ENCODE results near the gene RPP14. TPM values are rescaled to one million over a fixed set of nuclear protein-coding genes. Genes with fewer than 3 reads are reported as not detected.

Gene RPP14
- total and polyA plus RNA-seq, 2 of the 4 experiments (the other 2 are of a cell fraction), result 6.6 to 7.8 TPM

GRCh38 chr3:58355179-58355578 lies 49.1 kb downstream of the RPP14 start:
- Histone ChIP-seq H3K9me1 (ENCODE audit: insufficient read depth, low read length) (peaks cover 23% of the 10 kb centered on the region), H4K20me1 (ENCODE audit: insufficient read depth, low read length) (peaks cover 24% of the 10 kb centered on the region; the same call in 1 of the 2 replicates), H3K4ac (ENCODE audit: low read depth, low read length) (no peak overlapping the region), H3K4me1 (ENCODE audit: control insufficient read depth, insufficient read depth, low read length) (peaks cover 18% of the 10 kb centered on the region), H2AK5ac (ENCODE audit: low read depth, low read length) (no peak overlapping the region), H3K27me3 (ENCODE audit: control insufficient read depth, insufficient read depth, low read length) (no peaks in the 10 kb centered on the region), H3K4me2 (ENCODE audit: low read depth, low read length) (no peak overlapping the region), H2BK120ac (ENCODE audit: low read depth, low read length) (no peak overlapping the region), H2AFZ (replicated peaks; ENCODE audit: low read length, poor library complexity) (no peak overlapping the region), H3K36me3 (ENCODE audit: control insufficient read depth, insufficient read depth, low read length) (peaks cover 4% of the 10 kb centered on the region; the same call in 1 of the 2 replicates), H3K14ac (replicated peaks; ENCODE audit: low read depth, low read length) (no peak overlapping the region), H2AK9ac (replicated peaks; ENCODE audit: low read depth, low read length, poor library complexity) (no peak overlapping the region), H3K4me3 (ENCODE audit: insufficient read depth, low read depth, low read length) (no peak overlapping the region), H4K5ac (ENCODE audit: low read depth, low read length) (no peak overlapping the region), H2BK15ac (ENCODE audit: low read depth, low read length) (no peak overlapping the region), H2BK5ac (ENCODE audit: low read depth, low read length, poor library complexity, severe bottlenecking) (no peak overlapping the region), H3K23ac (ENCODE audit: low read depth, low read length) (no peak overlapping the region), H3K9me3 (ENCODE audit: control insufficient read depth, insufficient read depth, low read length) (no peaks in the 10 kb centered on the region), H3K9ac (ENCODE audit: low read depth, low read length) (no peak overlapping the region), H2BK20ac (ENCODE audit: low read depth, low read length) (no peak overlapping the region), H3K18ac (ENCODE audit: low read depth, low read length) (no peak overlapping the region), H4K91ac (ENCODE audit: insufficient read depth, low read depth, low read length) (no peak overlapping the region), H3K27ac (ENCODE audit: insufficient read depth, low read length) (no peak overlapping the region), H3K56ac (ENCODE audit: extremely low read depth, insufficient read depth, low read length) (no peak overlapping the region), H3K79me1 (ENCODE audit: low read depth in 1 of 2, low read length in 2 of 2) (peaks cover 23 to 74% of the 10 kb centered on the region in 2 experiments), H4K8ac (ENCODE audit: low read depth in 2 of 2, low read length in 2 of 2) (no peak overlapping the region)
- intact Hi-C loops (cut with micrococcal nuclease) (no loop called here), dilution Hi-C loops (cut with HindIII; ENCODE audit: low sequenced_read_pairs, unreplicated experiment) (no loop called here), in situ Hi-C loops (cut with MboI; ENCODE audit: low sequenced_read_pairs) (no loop called here)
- CTCF ChIA-PET, result no interaction called here
- DNase-seq, result no peak
- POLR2A ChIA-PET (ENCODE audit: unreplicated experiment), result no interaction called here
- WGBS, 2 experiments (ENCODE audit: extremely low coverage in 2 of 2, insufficient read length in 1 of 2), result 100% methylated on average over 2 of the region's 8 CpGs; no CpG with 5 or more reads in 1 of the 2 experiments
- BruUV-seq (replicated peaks), result no TSS peak
- no peak for TF ChIP-seq CTCF (conservative IDR thresholded peaks at IDR 0.05; ENCODE audit: low read depth, low read length)
- no peak for TF ChIP-seq MAFK (IDR thresholded peaks at IDR 0.05; ENCODE audit: low read depth, low read length)
- TF ChIP-seq FOS (IDR thresholded peaks at IDR 0.05; ENCODE audit: low read depth, low read length), result no peak
- no peak for TF ChIP-seq BHLHE40 (IDR thresholded peaks at IDR 0.05; ENCODE audit: low read depth, low read length)
- no peak for TF ChIP-seq CHD1 (IDR thresholded peaks at IDR 0.05; ENCODE audit: low read depth, low read length)
- TF ChIP-seq MXI1 (IDR thresholded peaks at IDR 0.05; ENCODE audit: borderline replicate concordance, low read depth, low read length), result no peak
- no peak for TF ChIP-seq MAZ (IDR thresholded peaks at IDR 0.05; ENCODE audit: borderline replicate concordance, low read depth, low read length)
- no peak for TF ChIP-seq NFE2L2 (IDR thresholded peaks at IDR 0.05; ENCODE audit: low read depth, low read length)
- no peak for TF ChIP-seq POLR2A (IDR thresholded peaks at IDR 0.05; ENCODE audit: low read depth, low read length)
- TF ChIP-seq RAD21 (IDR thresholded peaks at IDR 0.05; ENCODE audit: low read length), result no peak
- no peak for TF ChIP-seq RCOR1 (IDR thresholded peaks at IDR 0.05; ENCODE audit: insufficient replicate concordance, low read length)
- TF ChIP-seq CEBPB (IDR thresholded peaks at IDR 0.05; ENCODE audit: low read depth, low read length), result no peak
- TF ChIP-seq RFX5 (IDR thresholded peaks at IDR 0.05; ENCODE audit: low read depth, low read length), result no peak
- no peak for TF ChIP-seq SMC3 (IDR thresholded peaks at IDR 0.05; ENCODE audit: low read depth, low read length)
- TF ChIP-seq ELK1 (IDR thresholded peaks at IDR 0.05; ENCODE audit: borderline replicate concordance, low read depth, low read length), result no peak
- ATAC-seq (ENCODE audit: low read depth), result no peak
